LNCAP (cell line): ENCODE results near the gene PLA2G4A.

Experiments used
- TF ChIP-seq, protein P1 (sequence below): fragments of 450-650 bp; IDR thresholded peaks from 2 replicates; pipeline ENCODE4 v1.5.1; 2017; ENCODE audit warnings: mild to moderate bottlenecking

Gene PLA2G4A

DNA sequence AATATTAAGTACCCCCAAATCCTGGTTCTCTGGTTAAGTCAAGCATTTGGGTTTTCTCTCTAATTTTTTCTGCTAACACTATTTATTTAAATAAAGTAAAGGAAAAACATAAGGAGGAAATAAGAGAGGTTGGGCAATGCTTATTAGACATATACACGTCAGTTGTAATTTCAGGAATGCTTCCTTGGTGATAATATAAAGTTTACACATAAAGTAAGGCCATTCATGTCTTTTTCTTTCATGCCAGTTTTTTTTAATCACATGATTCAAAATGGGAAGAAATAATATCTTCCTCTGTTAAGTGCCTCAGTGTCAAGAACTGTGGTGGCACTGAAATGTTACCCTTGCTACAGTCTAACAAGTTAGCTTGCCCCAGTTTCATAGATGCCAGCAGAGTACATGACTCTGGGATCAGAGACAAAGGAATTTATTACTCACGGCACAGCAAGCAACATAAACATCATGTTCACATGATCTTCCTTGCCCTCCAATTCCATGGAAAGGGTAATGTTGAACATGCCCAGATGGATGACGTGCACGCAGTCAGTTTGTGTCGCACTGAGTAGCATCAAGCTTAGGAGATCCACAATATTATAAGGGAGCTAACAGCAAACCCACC, 184.9 kb downstream of the PLA2G4A start:
- TF ChIP-seq, protein P1, sequence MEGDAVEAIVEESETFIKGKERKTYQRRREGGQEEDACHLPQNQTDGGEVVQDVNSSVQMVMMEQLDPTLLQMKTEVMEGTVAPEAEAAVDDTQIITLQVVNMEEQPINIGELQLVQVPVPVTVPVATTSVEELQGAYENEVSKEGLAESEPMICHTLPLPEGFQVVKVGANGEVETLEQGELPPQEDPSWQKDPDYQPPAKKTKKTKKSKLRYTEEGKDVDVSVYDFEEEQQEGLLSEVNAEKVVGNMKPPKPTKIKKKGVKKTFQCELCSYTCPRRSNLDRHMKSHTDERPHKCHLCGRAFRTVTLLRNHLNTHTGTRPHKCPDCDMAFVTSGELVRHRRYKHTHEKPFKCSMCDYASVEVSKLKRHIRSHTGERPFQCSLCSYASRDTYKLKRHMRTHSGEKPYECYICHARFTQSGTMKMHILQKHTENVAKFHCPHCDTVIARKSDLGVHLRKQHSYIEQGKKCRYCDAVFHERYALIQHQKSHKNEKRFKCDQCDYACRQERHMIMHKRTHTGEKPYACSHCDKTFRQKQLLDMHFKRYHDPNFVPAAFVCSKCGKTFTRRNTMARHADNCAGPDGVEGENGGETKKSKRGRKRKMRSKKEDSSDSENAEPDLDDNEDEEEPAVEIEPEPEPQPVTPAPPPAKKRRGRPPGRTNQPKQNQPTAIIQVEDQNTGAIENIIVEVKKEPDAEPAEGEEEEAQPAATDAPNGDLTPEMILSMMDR, result no peak

DNA sequence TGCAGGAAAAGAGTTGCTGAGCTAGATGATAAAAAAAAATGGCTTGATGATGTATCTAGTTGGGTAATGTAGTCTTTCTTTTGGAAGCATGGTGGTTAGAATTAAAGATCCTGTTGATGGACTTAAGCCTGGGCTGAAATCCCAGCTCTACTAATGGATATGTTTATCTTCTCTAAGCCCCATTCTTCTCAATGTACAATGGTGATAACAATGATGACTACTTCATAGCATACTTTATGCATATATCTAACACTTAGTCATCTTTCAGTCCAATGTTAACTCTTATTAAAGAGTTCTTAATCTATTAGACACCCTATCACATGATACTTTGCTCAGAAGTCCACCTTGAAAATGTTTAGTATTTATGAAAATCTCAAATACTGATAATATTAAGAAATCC, 189.5 kb downstream of the PLA2G4A start:
- TF ChIP-seq, protein P1, result no peak

DNA sequence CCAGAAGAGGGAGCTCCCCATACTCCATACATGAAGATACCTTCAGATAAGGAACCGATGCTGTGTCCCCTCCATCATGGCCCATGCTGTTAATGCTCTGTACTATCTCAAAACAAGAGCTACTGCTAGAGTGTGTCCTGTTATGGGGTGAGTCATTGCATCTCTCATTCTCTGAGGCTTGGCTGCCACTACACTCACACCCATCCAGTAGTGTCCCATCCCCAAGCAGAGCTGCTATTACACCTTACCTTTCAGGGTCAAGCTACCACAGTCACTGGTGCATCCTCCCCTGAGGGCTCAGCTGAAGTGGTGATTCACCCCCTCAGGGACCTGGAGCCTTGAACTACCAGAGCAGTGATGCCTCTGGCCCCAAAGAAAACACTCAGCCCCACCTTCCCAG, 198.5 kb downstream of the PLA2G4A start:
- TF ChIP-seq, protein P1, result no peak

DNA sequence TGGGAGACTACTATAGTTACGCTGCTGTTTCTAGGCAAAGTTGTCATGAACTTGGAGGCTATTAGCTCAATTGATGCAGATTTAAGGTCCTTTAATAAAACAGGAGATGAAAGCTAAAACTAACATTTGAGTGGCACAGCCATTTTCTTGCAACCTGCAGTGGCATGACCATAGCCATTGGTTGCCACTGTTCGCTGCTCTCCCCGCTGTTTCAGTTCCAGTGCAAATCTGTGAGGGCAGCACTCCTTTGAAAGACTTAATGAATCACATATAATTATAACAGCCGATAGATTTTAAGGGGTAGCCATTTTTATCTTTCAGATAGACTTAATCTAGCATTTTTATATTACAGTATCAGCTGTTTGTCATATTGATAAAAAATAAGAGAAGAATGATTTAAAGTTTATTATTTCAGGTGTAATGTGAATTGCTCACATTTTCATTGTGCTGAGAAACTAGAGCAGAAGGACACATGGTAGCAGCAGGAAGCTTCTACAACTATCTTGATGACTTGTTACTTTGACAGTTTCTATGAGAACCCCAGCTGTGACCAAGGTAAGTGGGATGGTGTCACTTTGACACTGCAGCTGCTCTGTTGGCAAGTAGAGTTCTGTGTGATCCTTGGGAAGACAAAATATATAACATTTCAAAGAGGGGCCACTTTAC, 203.7 kb downstream of the PLA2G4A start:
- TF ChIP-seq, protein P1, result no peak

DNA sequence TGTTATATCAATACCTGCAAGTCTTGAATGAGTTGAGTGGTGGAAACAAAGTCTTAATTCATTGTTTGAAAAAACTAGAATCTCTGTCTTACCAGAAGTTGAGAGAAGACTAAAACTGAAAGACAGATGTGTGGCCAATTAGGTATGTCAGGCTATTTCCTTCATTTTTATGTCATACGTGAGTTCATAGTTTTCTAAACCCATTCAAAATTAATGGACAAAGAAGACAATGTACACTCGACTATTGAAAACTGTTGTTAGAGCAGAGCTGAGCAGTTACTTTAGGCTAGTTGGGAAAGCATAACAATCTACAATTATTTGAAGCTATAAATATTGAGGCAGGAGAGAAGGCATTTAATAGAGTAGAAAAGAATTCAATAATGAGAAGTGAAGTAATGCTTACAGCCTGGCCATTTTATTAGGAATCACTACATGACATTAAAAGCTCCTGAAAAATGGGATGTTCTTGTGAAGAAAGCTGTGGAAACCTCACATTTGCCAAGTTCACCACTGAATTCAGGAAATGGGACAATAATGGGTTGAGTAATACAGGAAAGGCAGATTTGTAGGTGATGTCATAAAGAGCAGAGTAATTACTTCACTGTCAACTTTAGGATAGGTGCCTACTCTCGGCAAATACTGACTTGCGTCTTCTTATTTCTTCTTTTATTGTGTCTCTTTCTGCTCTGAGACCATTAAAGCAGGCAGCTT, 204.4 kb downstream of the PLA2G4A start:
- TF ChIP-seq, protein P1, result no peak

DNA sequence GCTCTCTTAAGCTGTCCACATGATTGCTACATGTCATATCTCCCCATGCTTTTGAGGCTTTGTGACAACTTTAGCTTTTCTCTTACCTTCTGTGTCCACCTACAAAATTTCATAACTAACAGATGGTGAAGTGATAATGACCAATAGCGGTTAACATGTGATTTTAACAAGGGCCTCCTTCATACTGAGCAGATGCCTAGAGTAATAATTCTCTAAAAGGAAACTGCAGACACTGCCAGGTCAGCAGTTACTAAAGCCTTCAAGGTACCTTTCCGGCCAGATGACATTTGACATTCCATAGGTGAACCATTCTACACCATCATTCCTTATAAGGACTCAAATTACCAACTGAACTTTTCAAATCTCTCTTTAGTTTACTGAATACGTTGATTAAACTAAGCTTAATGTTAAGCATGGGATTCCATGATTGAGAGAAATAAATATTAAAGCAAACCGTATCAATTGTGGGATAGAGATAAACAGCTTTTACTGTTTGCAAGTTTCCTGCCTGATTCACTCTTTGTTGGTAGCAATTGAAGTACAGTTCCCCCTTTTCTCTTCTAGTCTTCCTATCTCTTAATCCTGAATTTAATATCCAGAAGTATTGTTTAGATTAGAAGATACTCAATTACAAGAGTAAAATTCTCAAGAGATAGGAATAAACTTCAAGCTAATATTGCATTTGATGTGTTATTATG, 205.1 kb downstream of the PLA2G4A start:
- TF ChIP-seq, protein P1, result no peak

DNA sequence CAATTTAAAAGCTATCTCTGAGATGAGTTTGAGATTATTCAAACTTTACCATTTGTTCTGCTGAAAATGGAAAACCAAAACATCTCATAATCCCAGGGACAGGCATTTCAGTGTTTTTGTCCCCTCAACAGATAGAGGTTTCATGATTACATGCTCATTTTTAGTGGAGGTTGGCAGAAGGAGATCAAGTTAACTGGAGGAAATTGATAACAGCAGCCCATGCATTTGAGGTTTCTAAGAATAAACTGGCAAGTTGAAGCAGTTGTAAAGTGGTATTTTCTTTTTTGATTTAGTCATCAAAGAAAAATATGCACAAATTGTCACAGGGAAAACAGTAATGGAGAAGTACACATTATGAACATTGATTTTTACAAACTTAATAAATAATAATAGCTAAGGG, 205.8 kb downstream of the PLA2G4A start:
- TF ChIP-seq, protein P1, result no peak
